GM19397 (cell line): ENCODE data around the gene TIGD1.
A peak's percentile ranks its signal among the peaks of the same experiment; 100 is the strongest.

Experiments
- ATAC-seq: cut with Tn5 transposase; IDR thresholded peaks from one replicate; pipeline ENCODE4 v1.9.1; 2021; ENCODE audit warnings: mild to moderate bottlenecking, moderate library complexity; ENCODE audit not compliant: unreplicated experiment

TIGD1 gene

GRCh38 chr2:232550354-232551249 lies at the start of gene TIGD1, which contains the start of gene EIF4E2:
Gene TIGD1, minus strand, starts transcription at chr2:232550557. Its CDS starts 675 bp downstream, at chr2:232549882.
Gene EIF4E2, plus strand, starts transcription at chr2:232550689. Its CDS starts 36 bp downstream, at chr2:232550725.
- ATAC-seq: peak; percentile 93

DNA sequence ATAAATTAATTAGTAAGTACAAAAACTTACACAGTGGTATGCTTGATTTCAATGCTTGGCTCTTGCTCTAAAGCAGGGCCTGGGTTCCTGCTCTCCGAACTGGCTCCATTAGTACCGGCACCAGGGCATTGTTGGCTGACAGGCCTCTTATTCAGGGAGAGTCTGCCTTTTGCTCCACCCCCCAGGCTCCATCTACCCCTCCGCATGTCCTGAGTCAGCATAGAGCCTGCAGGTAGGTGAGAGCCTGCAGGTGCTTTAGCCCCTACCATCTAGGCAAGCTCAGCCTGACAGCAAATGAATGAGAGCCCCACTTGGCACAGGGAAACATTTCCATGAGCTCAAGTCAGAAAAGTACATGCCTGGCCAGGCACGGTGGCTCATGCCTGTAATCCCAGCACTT lies 47.9 kb upstream of the TIGD1 start:
- ATAC-seq: no peak

- ATAC-seq: no peak
Observed at GRCh38 chr2:232597362-232598079, 47.2 kb upstream of the TIGD1 start.

- no peak for ATAC-seq
Observed at GRCh38 chr2:232593982-232594381, 43.6 kb upstream of the TIGD1 start.

DNA sequence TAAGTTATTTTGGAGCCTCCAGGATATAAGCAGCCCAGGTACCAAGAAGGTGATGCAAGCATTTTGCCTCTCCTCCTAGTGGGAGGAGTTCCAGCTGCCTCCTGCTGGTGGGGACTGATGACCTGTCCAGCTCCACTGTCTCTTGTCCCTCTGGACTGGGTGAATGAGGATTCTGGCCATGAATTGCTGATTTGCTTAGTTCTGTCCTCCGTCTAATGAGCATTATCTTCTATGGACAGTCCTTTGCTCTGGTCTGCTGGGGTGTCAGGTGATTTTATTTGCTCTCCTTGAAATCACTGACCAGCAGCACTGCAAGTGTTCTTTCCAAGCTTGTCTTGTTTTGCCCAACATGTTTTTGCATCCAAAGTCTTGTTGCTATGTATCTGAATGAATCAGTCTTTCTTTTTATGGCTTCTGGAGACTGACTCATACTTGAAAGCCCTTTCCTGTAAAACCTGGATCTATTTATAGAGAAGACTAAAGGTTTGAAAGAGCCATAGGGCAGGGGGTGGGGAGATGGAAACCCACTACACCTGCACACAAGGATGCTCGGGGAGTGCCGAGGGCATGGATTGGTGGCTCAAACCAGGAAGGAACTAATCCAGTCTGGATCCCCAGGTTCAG lies 42.5 kb upstream of the TIGD1 start:
- ATAC-seq: no peak

DNA sequence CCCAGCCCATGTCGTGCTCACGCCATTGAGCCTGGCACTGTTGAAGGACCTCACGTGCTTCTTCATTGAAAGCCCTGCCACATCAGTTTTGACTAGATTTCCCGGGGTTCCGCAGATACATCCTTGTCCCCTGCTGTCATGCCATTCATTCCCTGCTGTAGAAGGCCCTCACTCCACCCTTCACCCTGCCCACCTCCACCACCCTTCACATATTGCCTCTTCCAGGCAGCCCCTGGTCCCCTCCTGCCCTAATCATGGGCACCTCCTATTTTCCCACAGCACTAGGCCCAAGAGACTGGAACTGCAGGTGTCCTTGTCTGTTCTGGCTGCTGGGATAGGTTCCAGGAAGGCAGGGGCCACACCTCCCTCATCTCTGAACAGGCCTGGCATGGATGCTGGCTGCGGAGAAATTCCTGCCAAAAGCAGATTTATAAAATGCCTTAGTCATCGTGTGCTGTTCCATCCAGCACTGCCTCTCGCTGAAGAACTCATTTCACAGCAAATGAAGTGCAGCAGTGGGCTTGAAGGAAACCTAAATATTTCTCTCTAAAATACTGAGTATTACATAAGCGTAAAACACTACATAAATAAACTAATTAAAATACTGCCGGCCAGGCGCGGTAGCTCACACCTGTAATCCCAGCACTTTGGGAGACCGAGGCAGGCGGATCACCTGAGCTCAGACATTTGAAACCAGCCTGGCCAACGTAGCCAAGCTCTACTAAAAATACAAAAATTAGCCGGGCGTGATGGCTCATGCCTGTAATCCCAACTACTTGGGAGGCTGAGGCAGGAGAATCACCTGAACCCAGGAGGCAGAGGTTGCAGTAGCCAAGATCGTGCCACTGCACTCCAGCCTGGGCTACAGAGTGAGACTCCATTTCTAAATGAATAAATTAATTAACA lies 38.6 kb upstream of the TIGD1 start:
- ATAC-seq: no peak

GRCh38 chr2:232588031-232588430 lies 37.7 kb upstream of the TIGD1 start:
- no peak for ATAC-seq

DNA sequence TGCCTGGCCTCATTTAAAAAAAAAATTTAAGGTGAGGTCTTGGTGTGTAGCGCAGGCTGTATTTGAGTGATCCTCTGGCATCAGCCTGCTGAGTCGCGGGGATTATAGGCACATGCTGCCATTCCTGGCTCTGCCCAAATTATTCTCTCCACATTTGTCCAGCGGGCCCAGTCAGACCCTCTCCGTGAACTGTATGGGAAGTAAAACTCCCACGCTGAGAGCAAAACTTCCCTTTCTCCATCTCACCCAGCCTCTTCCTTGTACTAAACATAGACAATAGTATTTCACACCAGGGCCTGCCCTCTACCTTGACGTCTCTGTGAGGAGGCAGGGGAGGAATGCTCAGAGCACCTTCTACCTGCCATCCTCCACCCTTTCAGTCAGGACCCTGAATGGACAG lies 37.2 kb upstream of the TIGD1 start:
- no peak for ATAC-seq

GRCh38 chr2:232586943-232587505 lies 36.7 kb upstream of the TIGD1 start:
- no peak for ATAC-seq

DNA sequence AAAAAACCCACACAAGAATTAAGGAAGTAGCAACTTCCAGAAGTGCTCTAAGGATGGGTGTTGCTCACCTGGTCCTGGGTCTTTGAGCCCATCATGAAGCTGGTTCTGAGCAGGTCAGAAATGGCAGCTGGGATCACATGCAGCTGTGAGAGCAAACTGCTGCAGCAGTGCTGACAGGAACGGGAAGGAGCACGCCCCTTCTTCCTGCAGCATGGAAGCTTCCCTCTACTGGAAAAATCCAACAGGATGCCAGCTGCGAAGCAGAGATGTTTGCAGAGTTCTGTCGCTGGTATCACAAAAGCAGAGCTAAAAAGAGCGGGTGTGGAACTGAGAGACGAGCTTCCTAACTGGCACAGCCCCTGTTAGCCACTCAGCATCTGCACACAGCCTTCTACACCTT lies 33.9 kb upstream of the TIGD1 start:
- no peak for ATAC-seq

GRCh38 chr2:232581725-232582124 lies 31.4 kb upstream of the TIGD1 start:
- no peak for ATAC-seq

GRCh38 chr2:232580648-232580981 lies 30.3 kb upstream of the TIGD1 start:
- no peak for ATAC-seq

DNA sequence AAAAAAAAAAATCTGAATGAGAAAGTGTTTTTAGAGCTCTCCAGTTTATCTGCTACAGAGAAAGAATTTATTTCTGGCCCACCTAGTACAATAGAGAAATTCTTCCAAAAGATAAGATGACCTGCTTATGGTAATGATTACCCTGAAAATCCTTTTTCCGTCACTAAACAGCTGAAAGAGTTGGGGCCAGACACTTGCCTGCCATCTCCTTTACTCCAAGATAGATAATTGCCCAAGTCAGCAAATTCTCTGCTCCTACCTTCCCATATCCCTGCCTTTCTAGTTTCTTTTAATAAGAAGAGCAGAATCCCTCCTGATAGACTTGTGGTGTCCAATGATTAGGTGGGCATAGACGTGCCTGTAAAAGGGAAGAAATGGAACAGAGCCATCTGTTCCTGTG lies 28.3 kb upstream of the TIGD1 start:
- ATAC-seq: no peak

- no peak for ATAC-seq
Observed at GRCh38 chr2:232577841-232578240, 27.5 kb upstream of the TIGD1 start.

DNA sequence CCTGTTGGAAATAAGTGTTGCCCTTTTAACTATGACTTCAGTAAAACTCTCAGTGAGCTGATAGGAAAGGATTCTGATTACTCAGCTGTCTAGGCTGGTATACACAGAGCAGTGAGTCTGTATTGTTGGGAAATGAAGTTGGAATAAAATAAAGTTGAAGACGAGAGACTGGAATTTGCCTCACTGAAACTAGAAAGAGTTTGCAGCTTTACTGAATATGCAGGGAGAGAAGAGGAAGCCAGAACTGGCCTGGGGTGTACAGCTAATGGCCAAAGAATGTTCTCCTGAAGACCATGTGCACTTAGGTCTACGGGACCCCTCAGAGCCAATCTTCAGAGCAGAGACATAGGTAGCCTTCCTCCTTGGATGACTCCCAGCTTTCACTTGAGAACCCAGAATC lies 26.6 kb upstream of the TIGD1 start:
- ATAC-seq: no peak

- no peak for ATAC-seq
Observed at GRCh38 chr2:232575404-232575746, 25.0 kb upstream of the TIGD1 start.

GRCh38 chr2:232574674-232575403 lies 24.5 kb upstream of the TIGD1 start:
- no peak for ATAC-seq

- no peak for ATAC-seq
Observed at GRCh38 chr2:232573771-232574435, 23.5 kb upstream of the TIGD1 start.

GRCh38 chr2:232573042-232573441 lies 22.7 kb upstream of the TIGD1 start:
- no peak for ATAC-seq
